Right ventricle myocardium superior (tissue), 1 donor: Measurements from ENCODE around the gene B3GAT1. TPM values are rescaled to one million over a fixed set of nuclear protein-coding genes. Genes with fewer than 3 reads are reported as not detected.
"Not testable (repeated sequence)": the region's sequence is repeated elsewhere in the genome, so short reads cannot be mapped to it uniquely, and the experiment has no call there.

Experiments used
- ATAC-seq: fragments of 200-7000 bp; cut with Tn5 transposase; one replicate; pipeline ENCODE4 v1.9.1; 2020; ENCODE audit warnings: mild to moderate bottlenecking; ENCODE audit not compliant: poor library complexity
- DNase-seq: peaks from one replicate; pipeline ENCODE4 v3.0.0-alpha.2; 2020
- intact Hi-C: fragments of 100-400 bp; cut with DNase I; formaldehyde crosslinking; loops from one replicate; pipeline ENCODE4 v1.11.2; 2022
- total RNA-seq: library from RNA; stranded (reverse); fragmentation: NEBNext Ultra II Directional; extraction: Animal tissue kit (Norgen Biotek cat#: 25700); gene quantifications from one replicate; pipeline ENCODE4 v1.2.1, GENCODE V29; 2021
- donor health status: DM: no; HTN: yes; CAD: no; lungs with severe emphysema.

B3GAT1 gene
- total RNA-seq, 1 donor from 2014 or later = 0.11 TPM

- intact Hi-C loops, DNase-seq, ATAC-seq: not testable (repeated sequence)
These were observed 32.4 kb upstream of the B3GAT1 start for GRCh38 chr11:134444160-134445108.

GRCh38 chr11:134443246-134443645 lies 31.2 kb upstream of the B3GAT1 start:
- intact Hi-C loops = no loop called here
- ATAC-seq (no peak), DNase-seq (no peak)

- intact Hi-C loops = no loop called here
- no peak for ATAC-seq
These were observed 30.2 kb upstream of the B3GAT1 start for GRCh38 chr11:134442246-134442645.

GRCh38 chr11:134441706-134442105 lies 29.7 kb upstream of the B3GAT1 start:
- intact Hi-C loops = no loop called here
- DNase-seq = no peak
- ATAC-seq = no peak

More at GRCh38 chr11:134442246-134442645, 30.2 kb upstream of the B3GAT1 start:
- DNase-seq = no peak

- intact Hi-C loops = no loop called here
- no peak for ATAC-seq
- DNase-seq = no peak
These were observed 29.2 kb upstream of the B3GAT1 start for GRCh38 chr11:134441281-134441680.

GRCh38 chr11:134440851-134441250 lies 28.8 kb upstream of the B3GAT1 start:
- ATAC-seq = no peak
- intact Hi-C loops = no loop called here

GRCh38 chr11:134438542-134439537 lies 26.8 kb upstream of the B3GAT1 start:
- DNase-seq (no peak), ATAC-seq (no peak)
- intact Hi-C loops = no loop called here

More at GRCh38 chr11:134440851-134441250, 28.8 kb upstream of the B3GAT1 start:
- no peak for DNase-seq

- no peak for ATAC-seq
- DNase-seq = no peak
- intact Hi-C loops = no loop called here
These were observed 25.8 kb upstream of the B3GAT1 start for GRCh38 chr11:134437821-134438220.

- DNase-seq (no peak), ATAC-seq (no peak)
- intact Hi-C loops = no loop called here
These were observed 24.7 kb upstream of the B3GAT1 start for GRCh38 chr11:134436781-134437180.

- no peak for ATAC-seq
- intact Hi-C loops = no loop called here
These were observed 21.8 kb upstream of the B3GAT1 start for GRCh38 chr11:134433806-134434205.

GRCh38 chr11:134433251-134433650 lies 21.2 kb upstream of the B3GAT1 start:
- ATAC-seq = no peak
- intact Hi-C loops = no loop called here
- DNase-seq = no peak

More at GRCh38 chr11:134433806-134434205, 21.8 kb upstream of the B3GAT1 start:
- DNase-seq = no peak

GRCh38 chr11:134432776-134433175 lies 20.7 kb upstream of the B3GAT1 start:
- intact Hi-C loops = no loop called here
- DNase-seq (no peak), ATAC-seq (no peak)

- intact Hi-C loops = no loop called here
- ATAC-seq = no peak
- no peak for DNase-seq
These were observed 17.1 kb upstream of the B3GAT1 start for GRCh38 chr11:134429106-134429505.

- ATAC-seq (no peak), DNase-seq (no peak)
- intact Hi-C loops = no loop called here
These were observed 13.9 kb upstream of the B3GAT1 start for GRCh38 chr11:134425816-134426536.

- intact Hi-C loops = no loop called here
- no peak for ATAC-seq
- no peak for DNase-seq
These were observed 13.4 kb upstream of the B3GAT1 start for GRCh38 chr11:134425413-134425812.

GRCh38 chr11:134423106-134423505 lies 11.1 kb upstream of the B3GAT1 start:
- DNase-seq (no peak), ATAC-seq (no peak)
- intact Hi-C loops = no loop called here

GRCh38 chr11:134417871-134418840 lies 6.1 kb upstream of the B3GAT1 start:
- ATAC-seq (no peak), DNase-seq (no peak)
- intact Hi-C loops = no loop called here
